CD14-positive monocyte (primary cell): ENCODE measurements around the gene MDH1B. TPM values are rescaled to one million over a fixed set of nuclear protein-coding genes. Genes with fewer than 3 reads are reported as not detected.

Experiments
- DNase-seq, 3 donors: peaks; one replicate each; pipeline ENCODE4 v3.0.0-alpha.2; 2011 to 2022
- H2AFZ ChIP-seq: 2 replicates; pipeline ENCODE4 v1.6.0; 2012; ENCODE audit warnings: mild to moderate bottlenecking, low read depth, low read length, inconsistent platforms; ENCODE audit not compliant: insufficient read depth, poor library complexity, severe bottlenecking
- H3K27ac ChIP-seq, 2 donors: 1 replicate in 1 of 2; 2 replicates in 1 of 2; pipeline ENCODE4 v1.5.1; 2012 to 2013; ENCODE audit warnings: low read length in 2 of 2, control low read depth in 1 of 2, inconsistent platforms in 1 of 2, low read depth in 1 of 2, mild to moderate bottlenecking in 1 of 2
- H3K27me3 ChIP-seq, 2 donors: one replicate each; pipeline versions ENCODE4 v1.6.0 to v1.6.1; 2011 to 2013; ENCODE audit warnings: low read length in 2 of 2; ENCODE audit not compliant: control insufficient read depth in 2 of 2, insufficient read depth in 2 of 2
- H3K36me3 ChIP-seq, 2 donors: replicated peaks in 1 of 2; 1 replicate in 1 of 2; 2 replicates in 1 of 2; pipeline versions ENCODE4 v1.5.1 to v1.6.1; 2012 to 2013; ENCODE audit warnings: low read length in 2 of 2, control low read depth in 1 of 2, inconsistent platforms in 1 of 2, mild to moderate bottlenecking in 1 of 2; ENCODE audit not compliant: insufficient read depth in 2 of 2, control insufficient read depth in 1 of 2
- H3K4me1 ChIP-seq, 2 donors: 1 replicate in 1 of 2; 2 replicates in 1 of 2; pipeline versions ENCODE4 v1.5.1 to v1.6.1; 2012 to 2013; ENCODE audit warnings: low read length in 2 of 2, control low read depth in 1 of 2, inconsistent platforms in 1 of 2, mild to moderate bottlenecking in 1 of 2, moderate library complexity in 1 of 2; ENCODE audit not compliant: insufficient read depth in 2 of 2, control insufficient read depth in 1 of 2
- H3K4me2 ChIP-seq: replicated peaks from 2 replicates; pipeline ENCODE3; 2012; ENCODE audit warnings: low read length, moderate library complexity, mild to moderate bottlenecking; ENCODE audit not compliant: poor library complexity, severe bottlenecking; ENCODE audit errors: extremely low read depth
- H3K4me3 ChIP-seq, 3 experiments: fragments of 200-600 bp in 1 of 3; sonication (generic) in 1 of 3; replicated peaks in 1 of 3; 1 replicate in 2 of 3; 2 replicates in 1 of 3; pipeline ENCODE4 v1.5.1; 2011 to 2013; ENCODE audit warnings: low read length in 3 of 3, mild to moderate bottlenecking in 3 of 3, control low read depth in 2 of 3, low read depth in 2 of 3, inconsistent platforms in 1 of 3, moderate library complexity in 1 of 3
- H3K79me2 ChIP-seq: 2 replicates; pipeline ENCODE4 v1.6.0; 2012; ENCODE audit warnings: mild to moderate bottlenecking, control low read depth, inconsistent platforms, low read length, moderate library complexity; ENCODE audit not compliant: insufficient read depth
- H3K9ac ChIP-seq: 2 replicates; pipeline ENCODE4 v1.6.0; 2017; ENCODE audit warnings: low read length, mild to moderate bottlenecking; ENCODE audit not compliant: insufficient read depth, poor library complexity, severe bottlenecking
- H3K9me3 ChIP-seq, 2 donors: replicated peaks in 1 of 2; 1 replicate in 1 of 2; 2 replicates in 1 of 2; pipeline versions ENCODE4 v1.5.1 to v1.6.1; 2012 to 2013; ENCODE audit warnings: low read length in 2 of 2, control low read depth in 1 of 2; ENCODE audit not compliant: control insufficient read depth in 1 of 2, insufficient read depth in 1 of 2
- H4K20me1 ChIP-seq: 2 replicates; pipeline ENCODE4 v1.6.0; 2012; ENCODE audit warnings: mild to moderate bottlenecking, low read length, control low read depth, moderate library complexity; ENCODE audit not compliant: insufficient read depth
- H3K27ac Mint-ChIP-seq, 7 donors: one replicate each; pipeline ENCODE4 v1.8.0; 2020; ENCODE audit warnings: mild to moderate bottlenecking in 7 of 7, mixed read lengths in 7 of 7, moderate library complexity in 6 of 7, inconsistent platforms in 2 of 7
- H3K27me3 Mint-ChIP-seq, 3 donors: one replicate each; pipeline ENCODE4 v1.8.0; 2021 to 2022; ENCODE audit warnings: low read depth in 3 of 3, mild to moderate bottlenecking in 3 of 3, mixed read lengths in 3 of 3, moderate library complexity in 3 of 3, inconsistent platforms in 1 of 3
- H3K36me3 Mint-ChIP-seq, 2 donors: one replicate each; pipeline ENCODE4 v1.8.0; 2020; ENCODE audit warnings: mixed read lengths in 2 of 2, inconsistent platforms in 1 of 2, mild to moderate bottlenecking in 1 of 2
- H3K4me1 Mint-ChIP-seq: one replicate; pipeline ENCODE4 v1.8.0; 2020; ENCODE audit warnings: mild to moderate bottlenecking, mixed read lengths
- H3K4me3 Mint-ChIP-seq, 2 donors: one replicate each; pipeline ENCODE4 v1.8.0; 2020; ENCODE audit warnings: mild to moderate bottlenecking in 2 of 2, mixed read lengths in 2 of 2, moderate library complexity in 1 of 2
- H3K9me3 Mint-ChIP-seq, 7 donors: one replicate each; pipeline ENCODE4 v1.8.0; 2020 to 2022; ENCODE audit warnings: mixed read lengths in 7 of 7, mild to moderate bottlenecking in 6 of 7, moderate library complexity in 6 of 7, inconsistent platforms in 2 of 7
- WGBS: methylation state at CpG from one replicate; pipeline ENCODE4 v1.1.5; 2013; ENCODE audit warnings: missing lambda C conversion rate; ENCODE audit not compliant: insufficient coverage; 5-methylcytosine and 5-hydroxymethylcytosine counted together
- intact Hi-C, 2 donors: fragments of 100-400 bp; cut with micrococcal nuclease; formaldehyde crosslinking; loops; one replicate each; pipeline versions ENCODE4 v1.15.0 to v1.15.1; 2023
- polyA plus RNA-seq, 3 donors: library from polyadenylated mRNA; depleted of rRNA in 1 of 3; unstranded in 2 of 3; stranded (reverse) in 1 of 3; fragments of 300-500 nt in 2 of 3; fragments of >200 nt in 1 of 3; fragmentation: Illumina TruSeq in 2 of 3; gene quantifications; 1 replicate in 2 of 3; 2 replicates in 1 of 3; pipeline ENCODE4 v1.2.3, GENCODE V29; 2012 to 2021
- TF ChIP-seq, protein P1 (sequence below): fragments of 200-600 bp; IDR thresholded peaks from one replicate; pipeline ENCODE4 v1.8.0; 2022; ENCODE audit warnings: antibody characterized with exemption, mild to moderate bottlenecking

The MDH1B gene
- polyA plus RNA-seq, 3 donors, result not detected

DNA sequence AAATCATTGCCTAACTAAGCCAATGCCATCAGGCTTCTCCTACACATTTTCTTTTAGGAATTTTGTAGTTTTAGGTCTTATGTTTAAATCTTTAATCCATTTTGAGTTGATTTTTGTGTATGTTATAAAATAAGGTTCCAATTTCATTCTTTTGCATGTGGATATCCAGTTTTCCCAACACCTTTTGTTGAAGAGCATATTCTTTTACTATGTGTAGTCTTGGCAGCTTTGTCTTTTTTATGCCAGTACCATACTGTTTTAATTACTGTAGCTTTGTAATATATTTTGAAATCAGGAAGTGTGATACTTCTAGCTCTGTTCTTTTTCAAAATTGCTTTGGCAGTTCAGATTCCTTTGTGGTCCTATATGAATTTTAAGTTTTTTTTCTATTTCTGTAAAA lies 11.3 kb upstream of the MDH1B start:
- H3K27me3 ChIP-seq, result no peaks in the 10 kb centered on the region
- no peak overlapping the region for H3K4me3 Mint-ChIP-seq
- no peak overlapping the region for H3K27ac ChIP-seq
- no peak overlapping the region for H3K4me3 ChIP-seq
- no peak overlapping the region for H3K27ac Mint-ChIP-seq
- H2AFZ ChIP-seq, result no peak overlapping the region
- no peak for DNase-seq
- H3K4me1 Mint-ChIP-seq, result no peaks in the 10 kb centered on the region
- no peak overlapping the region for H3K4me2 ChIP-seq
- no peak overlapping the region for H3K9ac ChIP-seq
- no peaks in the 10 kb centered on the region for H4K20me1 ChIP-seq
- peaks cover 0 to 7% of the 10 kb centered on the region in 2 donors for H3K9me3 ChIP-seq
- intact Hi-C loops, result no loop called here
- H3K36me3 Mint-ChIP-seq, result peaks cover 79 to 94% of the 10 kb centered on the region in 2 donors
- peaks cover 84 to 95% of the 10 kb centered on the region in 2 donors for H3K36me3 ChIP-seq
- no peaks in the 10 kb centered on the region for H3K27me3 Mint-ChIP-seq
- peaks cover 11% of the 10 kb centered on the region for H3K79me2 ChIP-seq
- H3K4me1 ChIP-seq, result no peaks in the 10 kb centered on the region
- peaks cover 0 to 10% (median 7%) of the 10 kb centered on the region in 7 donors for H3K9me3 Mint-ChIP-seq
- TF ChIP-seq, protein P1, sequence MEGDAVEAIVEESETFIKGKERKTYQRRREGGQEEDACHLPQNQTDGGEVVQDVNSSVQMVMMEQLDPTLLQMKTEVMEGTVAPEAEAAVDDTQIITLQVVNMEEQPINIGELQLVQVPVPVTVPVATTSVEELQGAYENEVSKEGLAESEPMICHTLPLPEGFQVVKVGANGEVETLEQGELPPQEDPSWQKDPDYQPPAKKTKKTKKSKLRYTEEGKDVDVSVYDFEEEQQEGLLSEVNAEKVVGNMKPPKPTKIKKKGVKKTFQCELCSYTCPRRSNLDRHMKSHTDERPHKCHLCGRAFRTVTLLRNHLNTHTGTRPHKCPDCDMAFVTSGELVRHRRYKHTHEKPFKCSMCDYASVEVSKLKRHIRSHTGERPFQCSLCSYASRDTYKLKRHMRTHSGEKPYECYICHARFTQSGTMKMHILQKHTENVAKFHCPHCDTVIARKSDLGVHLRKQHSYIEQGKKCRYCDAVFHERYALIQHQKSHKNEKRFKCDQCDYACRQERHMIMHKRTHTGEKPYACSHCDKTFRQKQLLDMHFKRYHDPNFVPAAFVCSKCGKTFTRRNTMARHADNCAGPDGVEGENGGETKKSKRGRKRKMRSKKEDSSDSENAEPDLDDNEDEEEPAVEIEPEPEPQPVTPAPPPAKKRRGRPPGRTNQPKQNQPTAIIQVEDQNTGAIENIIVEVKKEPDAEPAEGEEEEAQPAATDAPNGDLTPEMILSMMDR, result no peak

DNA sequence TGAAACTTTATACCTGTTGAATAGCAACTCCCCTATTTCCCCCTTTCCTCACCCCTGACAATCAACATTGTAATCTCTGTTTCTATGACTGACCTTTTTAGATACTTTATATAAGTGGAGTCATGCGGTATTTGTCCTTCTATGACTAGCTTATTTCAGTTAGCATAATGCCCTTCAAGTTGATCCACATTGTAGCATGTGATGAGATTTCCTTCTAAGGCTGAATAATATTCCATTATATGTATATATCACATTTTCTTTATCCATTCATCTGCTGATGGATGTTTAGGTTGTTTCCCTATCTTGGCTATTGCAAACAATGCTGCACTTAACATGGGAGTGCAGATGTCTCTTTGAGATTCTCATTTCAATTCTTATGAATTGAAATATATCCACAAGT lies 9.7 kb upstream of the MDH1B start:
- TF ChIP-seq, protein P1, result no peak
- Histone ChIP-seq H3K4me1 (no peaks in the 10 kb centered on the region), H3K27ac (no peak overlapping the region), H2AFZ (no peak overlapping the region), H3K9me3 (no peaks in the 10 kb centered on the region), H3K4me2 (no peak overlapping the region), H3K79me2 (peaks cover 7% of the 10 kb centered on the region), H3K9ac (no peak overlapping the region), H3K4me3 (no peak overlapping the region), H3K27me3 (no peaks in the 10 kb centered on the region), H4K20me1 (no peaks in the 10 kb centered on the region), H3K36me3 (peaks cover 89 to 98% of the 10 kb centered on the region in 2 donors)
- Mint-ChIP-seq H3K9me3 (peaks cover 0 to 7% (median 3%) of the 10 kb centered on the region in 7 donors), H3K27ac (no peak overlapping the region), H3K4me1 (no peaks in the 10 kb centered on the region), H3K36me3 (peaks cover 80 to 95% of the 10 kb centered on the region in 2 donors), H3K27me3 (no peaks in the 10 kb centered on the region), H3K4me3 (no peak overlapping the region)
- no peak for DNase-seq
- WGBS, result no CpG with 5 or more reads among the region's 1 CpG
- intact Hi-C loops, result no loop called here
